ENCODE data around the gene MYOCD.

The MYOCD gene

DNA sequence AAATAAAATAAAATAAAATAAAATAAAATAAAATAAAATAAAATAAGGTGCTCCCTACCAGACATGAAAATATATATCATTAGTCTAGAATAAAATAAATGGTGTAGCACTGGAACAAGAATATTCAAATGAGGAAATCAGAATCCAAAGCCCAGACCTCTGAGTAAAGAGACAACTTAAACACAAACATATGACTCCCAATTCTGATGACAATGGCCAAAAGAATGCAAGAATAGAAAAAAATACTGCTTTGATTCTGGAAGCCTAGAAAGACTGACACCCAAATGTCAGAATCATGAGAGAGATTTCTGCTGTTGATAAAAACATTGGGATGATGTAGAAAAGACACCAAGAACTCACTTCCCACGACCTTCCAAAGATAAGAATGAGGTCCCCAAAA is 27.9 kb downstream of the MYOCD start:
- in situ Hi-C loops (cut with MboI; ENCODE audit: low sequenced_read_pairs), result no loop called here

DNA sequence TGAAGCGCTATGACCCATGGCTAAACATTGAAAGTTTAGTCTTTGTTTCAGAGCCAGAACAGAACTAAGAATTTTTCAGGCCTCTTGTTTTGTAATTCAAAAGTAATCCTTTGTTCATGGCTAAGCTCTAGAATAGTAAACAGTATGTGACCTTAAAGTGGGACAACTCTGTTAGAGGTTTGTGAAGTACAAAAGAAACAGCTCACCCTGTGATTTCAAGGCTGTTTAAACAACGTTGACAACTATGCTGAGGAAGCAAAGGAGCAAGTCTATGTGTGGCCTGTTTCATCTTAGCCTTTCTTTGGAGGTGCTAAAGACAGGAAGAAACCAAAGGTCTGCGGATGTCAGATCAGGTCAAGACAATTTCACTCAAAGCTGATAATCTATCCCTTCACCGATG is 40.4 kb downstream of the MYOCD start:
- in situ Hi-C loops (cut with MboI; ENCODE audit: low sequenced_read_pairs), result no loop called here

DNA sequence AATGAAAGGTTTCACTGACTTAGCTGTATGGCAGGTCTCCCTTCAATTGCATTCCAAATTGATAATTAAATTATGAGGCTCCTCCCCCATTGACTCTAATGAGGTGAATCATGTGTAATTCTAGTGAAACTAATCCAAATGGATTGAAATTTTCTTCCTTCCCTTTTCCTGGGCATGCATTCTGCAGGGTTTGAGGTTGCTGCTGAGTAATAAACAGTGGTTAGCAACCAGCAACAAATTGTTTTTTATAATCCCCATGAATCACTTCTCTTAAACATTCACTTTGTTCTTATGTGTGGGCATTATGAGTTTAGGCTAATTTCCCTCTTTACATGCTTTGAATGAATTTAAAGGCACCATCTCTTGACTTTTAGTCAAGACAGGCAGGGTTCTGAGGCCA is 43.4 kb downstream of the MYOCD start:
- in situ Hi-C loops (cut with MboI; ENCODE audit: low sequenced_read_pairs), result no loop called here

DNA sequence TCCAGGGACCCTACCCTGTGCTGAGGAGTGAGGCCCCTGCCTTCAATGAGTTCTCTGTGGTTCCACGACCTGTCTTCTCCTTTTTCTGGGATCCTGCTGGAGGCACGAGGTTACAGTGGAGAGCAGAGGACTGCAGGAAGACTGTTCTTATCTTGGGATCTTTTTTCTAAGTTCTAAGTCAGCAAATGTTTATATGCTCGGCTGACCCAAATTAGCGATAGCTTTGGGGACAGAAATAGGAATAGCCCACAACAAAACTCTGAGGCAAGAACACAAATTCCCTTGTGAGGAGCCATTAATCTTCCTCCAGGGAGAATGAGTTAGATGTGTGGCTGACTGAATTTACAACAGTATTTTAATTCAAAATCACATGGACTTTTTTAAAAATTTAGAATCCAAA is 46.7 kb downstream of the MYOCD start:
- in situ Hi-C loops (cut with MboI; ENCODE audit: low sequenced_read_pairs), result no loop called here

DNA sequence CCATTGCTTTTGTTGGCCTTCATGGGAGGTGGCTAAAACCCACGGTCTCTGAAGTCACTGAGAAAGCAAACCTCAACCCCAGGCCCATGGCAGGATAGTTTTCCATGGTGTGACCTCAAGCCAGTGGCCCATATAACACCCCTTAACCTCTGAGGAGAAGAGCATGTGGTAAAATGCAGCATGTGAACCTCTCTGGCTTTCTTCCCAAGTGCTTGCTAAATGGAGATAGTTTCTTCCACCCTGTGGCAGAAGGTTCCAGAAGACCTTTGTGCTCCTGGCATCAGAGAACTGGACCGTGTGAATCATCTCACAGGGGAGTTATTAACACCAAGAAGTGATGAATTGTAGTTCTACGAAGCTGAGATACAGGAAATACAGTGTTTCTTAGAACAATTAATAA is 47.3 kb downstream of the MYOCD start:
- in situ Hi-C loops (cut with MboI; ENCODE audit: low sequenced_read_pairs), result no loop called here

DNA sequence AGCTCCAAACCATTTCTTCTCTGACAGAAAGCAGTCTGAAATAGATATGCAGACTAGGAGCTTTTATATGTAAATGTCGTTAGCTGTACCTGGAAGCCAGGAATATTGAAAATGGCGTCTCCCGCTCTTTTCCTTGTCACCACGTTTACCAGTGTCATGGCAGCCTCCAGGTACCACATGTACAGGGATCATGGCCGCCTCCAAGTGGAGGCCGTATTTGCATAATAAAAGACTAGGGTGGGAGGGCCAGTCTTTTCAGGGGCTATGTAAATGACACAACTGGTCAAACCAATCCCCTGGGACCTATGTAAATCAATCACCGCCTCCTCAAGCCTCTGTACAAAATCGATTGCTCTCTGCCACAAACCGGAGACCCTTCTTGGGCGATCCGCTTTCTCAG is 54.3 kb downstream of the MYOCD start:
- in situ Hi-C loops (cut with MboI; ENCODE audit: low sequenced_read_pairs), result no loop called here

DNA sequence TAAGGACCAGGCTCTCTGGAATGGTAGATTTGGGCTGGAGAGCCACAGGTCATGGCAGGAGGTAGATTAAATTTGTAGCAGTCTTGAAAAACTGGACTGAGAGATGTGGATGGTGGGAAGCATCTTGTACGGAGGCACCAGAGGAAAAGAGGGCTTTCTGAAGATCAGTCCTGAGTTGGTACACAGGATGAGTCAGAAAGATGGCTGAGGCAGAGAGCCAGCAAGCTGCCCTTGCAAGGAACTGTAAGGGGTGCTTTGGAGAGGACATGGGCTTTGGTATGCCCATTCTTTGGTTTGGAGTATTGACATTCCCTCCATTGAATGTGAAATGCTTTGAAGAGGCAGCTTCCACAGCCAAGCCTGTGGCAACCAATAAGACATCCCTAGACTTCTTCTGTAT is 55.9 kb downstream of the MYOCD start:
- in situ Hi-C loops (cut with MboI; ENCODE audit: low sequenced_read_pairs), result no loop called here

DNA sequence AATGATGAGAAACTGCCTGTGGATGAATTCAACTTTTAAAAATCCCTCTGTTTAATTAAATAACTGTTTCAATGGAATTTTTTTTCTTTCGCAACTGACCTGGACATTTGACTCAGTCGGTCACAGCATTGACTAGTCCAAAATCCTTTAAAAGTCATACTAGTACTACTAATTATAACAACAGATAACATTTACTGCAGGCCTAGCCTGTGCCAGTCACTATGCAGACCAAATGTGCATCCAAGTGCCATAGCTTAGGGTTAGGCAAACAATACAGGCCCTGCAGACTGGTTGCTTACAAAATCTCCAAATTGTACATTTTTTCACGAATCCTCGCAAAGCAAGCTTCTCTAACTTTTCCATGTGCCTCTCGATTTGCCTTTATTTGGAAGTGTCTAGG is 56.6 kb downstream of the MYOCD start:
- in situ Hi-C loops (cut with MboI; ENCODE audit: low sequenced_read_pairs), result no loop called here

DNA sequence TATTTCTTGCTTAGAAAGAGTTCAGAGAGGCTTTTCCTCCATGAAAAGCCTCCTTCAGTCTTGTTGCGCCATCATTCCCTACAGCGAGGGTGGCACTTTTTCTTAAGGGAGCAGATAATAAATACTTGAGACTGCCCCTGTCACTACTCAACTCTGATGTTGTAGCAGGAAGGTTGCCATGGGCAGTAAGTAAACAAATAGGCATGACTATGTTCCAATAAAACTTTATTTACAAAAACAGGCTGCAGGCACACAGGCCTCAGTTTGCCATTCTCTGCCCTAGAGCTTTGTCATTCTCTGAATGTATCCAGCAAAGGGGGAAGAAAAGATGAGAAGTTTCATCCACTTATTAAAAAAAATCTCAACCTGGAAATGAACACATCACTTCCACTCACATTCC is 60.4 kb downstream of the MYOCD start:
- in situ Hi-C loops (cut with MboI; ENCODE audit: low sequenced_read_pairs), result no loop called here

DNA sequence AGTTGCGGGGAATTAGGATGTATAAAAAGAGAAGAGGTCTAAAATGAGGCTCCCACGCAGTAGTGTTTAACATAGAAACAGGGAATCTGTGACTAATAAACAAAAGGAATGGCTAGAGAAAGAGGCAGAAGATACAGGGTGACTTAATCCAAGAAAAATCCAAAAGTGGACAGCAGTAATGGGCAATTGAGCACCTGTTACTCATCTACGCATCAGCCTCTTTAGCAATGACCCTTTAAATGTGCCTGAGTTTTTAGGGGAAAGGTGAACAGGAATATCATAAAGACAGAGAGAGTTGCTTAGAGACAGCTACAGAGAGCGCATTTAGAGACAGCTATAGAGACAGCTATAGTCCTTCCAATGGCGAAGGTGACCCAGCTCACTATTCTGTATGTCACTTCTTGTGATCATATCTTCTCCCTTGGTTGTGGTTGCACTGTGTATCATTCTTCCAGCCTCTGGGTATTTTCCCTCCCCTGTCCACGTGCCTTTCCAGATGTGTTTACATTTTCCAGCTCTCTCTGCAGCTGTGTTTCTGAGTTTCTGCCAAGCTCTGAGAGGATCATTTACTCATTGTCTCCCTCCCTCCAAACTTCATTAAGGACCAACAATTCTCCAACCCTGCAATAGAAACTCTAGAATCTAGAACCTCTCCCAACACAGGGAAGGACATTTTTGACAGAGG is 61.5 kb downstream of the MYOCD start:
- in situ Hi-C loops (cut with MboI; ENCODE audit: low sequenced_read_pairs), result no loop called here

DNA sequence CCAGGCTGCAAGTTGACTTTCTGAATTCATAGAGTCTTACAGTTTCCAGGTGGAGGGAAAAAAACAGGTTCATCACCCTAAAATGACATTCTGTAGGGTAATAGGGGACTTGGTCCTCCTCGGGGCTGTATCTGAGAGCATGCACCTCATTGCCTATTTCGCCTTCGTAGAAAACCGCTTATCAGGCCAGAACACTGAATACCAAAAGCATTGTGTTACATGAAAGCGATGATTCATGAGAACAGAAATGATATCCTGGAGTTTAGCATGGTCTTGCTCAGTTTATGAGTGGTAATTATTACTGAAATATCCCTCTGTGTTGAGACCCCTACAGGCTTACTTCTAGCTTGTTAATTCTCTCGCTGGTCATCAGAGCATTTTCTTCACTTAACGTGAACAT is 62.2 kb downstream of the MYOCD start:
- in situ Hi-C loops (cut with MboI; ENCODE audit: low sequenced_read_pairs), result no loop called here

DNA sequence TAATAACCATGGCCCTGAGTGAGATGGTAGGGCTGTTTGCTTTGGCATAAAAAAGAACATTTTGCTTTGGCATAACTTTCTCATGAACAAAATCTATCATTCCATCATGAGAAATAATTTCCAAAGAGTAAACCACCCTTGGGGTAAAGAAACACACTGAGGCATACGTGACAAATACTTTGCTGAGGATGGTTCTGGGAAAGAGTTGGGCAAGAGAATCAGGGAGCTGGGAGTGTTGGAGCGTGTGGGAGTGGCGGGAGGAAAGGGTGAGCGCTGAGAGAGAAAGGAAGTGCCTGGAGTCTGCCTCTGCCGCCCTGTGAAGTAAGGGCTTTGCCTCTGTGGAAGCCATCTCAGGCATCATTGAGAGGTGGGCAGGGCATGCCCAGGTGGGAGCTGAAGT is 63.4 kb downstream of the MYOCD start:
- in situ Hi-C loops (cut with MboI; ENCODE audit: low sequenced_read_pairs), result no loop called here

DNA sequence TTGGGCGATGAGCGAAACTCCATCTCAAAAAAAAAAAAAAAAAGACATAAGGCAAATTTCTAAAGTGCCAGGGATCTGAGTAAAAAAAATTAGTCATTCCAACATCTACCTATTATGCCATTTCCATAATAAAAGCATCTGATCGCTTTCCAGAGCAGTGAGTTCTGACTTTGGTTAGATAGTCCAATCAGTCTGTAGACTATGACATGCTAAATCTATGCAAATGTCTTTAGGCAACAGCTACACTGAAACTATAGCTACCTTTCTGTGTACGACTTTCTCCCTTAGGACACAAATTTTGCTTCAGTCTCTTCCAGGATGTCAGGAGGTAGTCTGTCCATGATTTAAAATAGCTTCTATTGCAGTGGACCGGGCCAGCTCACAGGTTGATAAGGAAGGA is 64.7 kb downstream of the MYOCD start:
- in situ Hi-C loops (cut with MboI; ENCODE audit: low sequenced_read_pairs), result no loop called here

DNA sequence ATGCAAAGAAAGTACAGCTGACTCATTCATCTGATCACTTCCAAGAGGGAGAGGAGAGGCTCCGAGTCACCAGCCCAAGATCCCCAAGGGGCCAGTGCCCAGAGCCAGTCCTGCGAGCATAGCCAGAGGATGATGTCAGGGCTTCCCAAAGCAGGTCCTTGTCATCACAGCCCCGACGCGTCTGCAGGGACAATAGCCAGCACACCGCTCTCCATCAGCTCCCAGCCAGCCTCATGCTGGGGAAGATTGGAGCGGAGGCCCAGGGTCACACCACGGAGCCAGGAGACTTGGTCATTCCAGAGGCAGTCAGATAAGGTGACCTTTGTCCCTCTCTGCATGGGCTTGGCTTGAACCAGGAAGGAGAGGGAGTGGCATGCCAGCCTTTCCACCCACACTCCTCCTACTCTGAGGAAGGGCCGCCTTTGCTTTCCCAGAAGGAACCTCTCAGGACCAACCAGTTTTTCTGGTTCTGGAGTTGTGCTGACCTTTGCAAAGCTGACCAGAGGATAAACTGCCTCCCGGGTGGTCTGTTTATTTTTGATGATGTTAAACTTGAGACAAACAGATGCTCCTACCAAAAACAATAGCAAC is 65.3 kb downstream of the MYOCD start:
- in situ Hi-C loops (cut with MboI; ENCODE audit: low sequenced_read_pairs), result no loop called here

DNA sequence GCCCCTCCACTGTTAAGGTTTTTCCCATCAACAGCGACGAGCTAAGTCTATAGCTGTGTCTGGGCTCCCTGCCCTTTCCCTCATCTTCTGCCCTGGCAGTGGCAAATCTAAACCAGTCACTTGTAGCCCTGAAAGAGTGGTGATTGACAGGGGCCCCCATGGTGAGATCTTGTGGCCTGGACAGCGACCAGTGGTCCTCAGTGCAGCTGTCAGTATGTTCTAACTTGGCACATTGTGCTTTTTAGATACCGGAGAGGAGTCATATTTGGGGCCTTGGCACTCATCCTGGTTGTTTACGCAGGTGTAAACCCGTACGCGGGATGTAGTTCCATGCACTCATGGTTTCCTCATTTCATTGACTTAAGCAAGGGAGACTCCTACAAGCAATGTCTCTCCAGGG is 66.1 kb downstream of the MYOCD start:
- in situ Hi-C loops (cut with MboI; ENCODE audit: low sequenced_read_pairs), result no loop called here

DNA sequence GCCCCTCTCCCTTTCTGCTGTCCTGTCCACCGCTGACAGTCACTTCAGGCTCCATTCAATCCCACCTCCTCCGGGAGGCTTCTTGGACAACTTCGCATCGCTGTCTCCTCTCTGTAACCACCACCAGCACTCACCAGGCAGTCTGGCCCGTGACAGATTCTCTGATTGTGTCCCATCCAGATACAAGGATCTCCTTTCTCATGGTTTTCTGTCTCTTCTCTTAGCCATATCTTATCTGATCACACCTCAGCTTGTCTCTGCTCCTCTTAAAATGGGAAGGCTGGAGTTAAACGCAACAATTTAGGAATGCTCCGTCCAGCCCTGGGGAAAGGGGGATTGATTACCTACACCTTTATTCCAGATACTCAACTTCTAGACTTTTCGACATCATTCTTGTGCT is 66.7 kb downstream of the MYOCD start:
- in situ Hi-C loops (cut with MboI; ENCODE audit: low sequenced_read_pairs), result no loop called here

DNA sequence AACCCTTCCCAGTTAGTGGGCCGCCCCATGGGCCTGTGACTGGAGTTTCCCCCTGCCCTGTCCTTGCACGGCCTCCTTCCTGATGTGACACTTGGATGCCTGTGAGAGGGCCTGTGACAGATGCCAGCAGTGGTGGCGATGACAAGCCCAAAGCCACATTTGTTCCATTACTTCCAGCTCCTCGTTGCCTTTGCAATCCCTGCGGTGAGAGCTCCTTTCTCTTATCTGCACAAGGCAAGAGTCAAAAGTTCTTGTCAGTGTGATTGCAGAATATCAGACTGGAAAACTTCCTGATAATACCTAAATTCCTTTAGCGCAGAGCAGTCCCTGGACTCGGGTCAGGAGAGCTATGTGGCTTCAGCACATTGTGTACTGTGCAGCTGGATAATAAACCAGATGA is 69.2 kb downstream of the MYOCD start:
- in situ Hi-C loops (cut with MboI; ENCODE audit: low sequenced_read_pairs), result no loop called here

DNA sequence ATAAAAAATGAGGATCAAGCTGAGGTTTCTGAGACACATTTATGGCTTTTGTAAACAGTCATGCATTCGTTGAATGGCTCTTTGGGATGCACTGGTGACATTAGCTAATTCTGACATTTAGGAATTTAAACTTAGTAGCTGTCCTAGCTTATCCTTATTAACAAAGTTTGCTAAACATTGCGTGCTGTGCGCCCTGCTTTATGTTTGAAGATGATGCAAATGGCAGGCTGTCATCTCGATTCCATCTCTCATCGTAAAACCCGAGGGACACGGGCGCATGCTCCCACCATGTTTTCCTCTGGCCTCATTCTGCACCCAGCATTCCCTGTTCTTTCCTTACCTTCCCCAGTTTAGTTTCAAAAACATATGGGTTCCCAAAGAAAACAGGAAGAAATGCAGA is 69.8 kb downstream of the MYOCD start:
- in situ Hi-C loops (cut with MboI; ENCODE audit: low sequenced_read_pairs), result no loop called here

DNA sequence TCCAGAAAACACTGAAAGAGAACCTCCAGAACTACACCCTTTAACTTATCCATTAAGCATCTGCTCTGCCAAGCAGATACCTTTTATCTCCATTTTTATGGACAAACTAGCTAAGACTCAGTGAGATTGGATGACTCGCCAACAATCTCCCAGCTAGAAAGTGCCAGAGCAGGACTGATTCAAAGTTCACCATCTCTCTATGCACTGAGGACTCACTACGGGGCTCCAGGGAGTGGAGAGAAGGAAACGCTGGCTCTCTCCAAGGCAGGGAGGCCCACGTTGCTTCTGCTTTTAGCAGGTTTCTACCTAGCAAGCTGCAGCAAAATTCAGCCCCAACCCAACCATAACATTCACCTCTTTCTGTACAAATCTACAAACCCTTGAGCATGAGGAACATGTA is 70.8 kb downstream of the MYOCD start:
- in situ Hi-C loops (cut with MboI; ENCODE audit: low sequenced_read_pairs), result no loop called here

DNA sequence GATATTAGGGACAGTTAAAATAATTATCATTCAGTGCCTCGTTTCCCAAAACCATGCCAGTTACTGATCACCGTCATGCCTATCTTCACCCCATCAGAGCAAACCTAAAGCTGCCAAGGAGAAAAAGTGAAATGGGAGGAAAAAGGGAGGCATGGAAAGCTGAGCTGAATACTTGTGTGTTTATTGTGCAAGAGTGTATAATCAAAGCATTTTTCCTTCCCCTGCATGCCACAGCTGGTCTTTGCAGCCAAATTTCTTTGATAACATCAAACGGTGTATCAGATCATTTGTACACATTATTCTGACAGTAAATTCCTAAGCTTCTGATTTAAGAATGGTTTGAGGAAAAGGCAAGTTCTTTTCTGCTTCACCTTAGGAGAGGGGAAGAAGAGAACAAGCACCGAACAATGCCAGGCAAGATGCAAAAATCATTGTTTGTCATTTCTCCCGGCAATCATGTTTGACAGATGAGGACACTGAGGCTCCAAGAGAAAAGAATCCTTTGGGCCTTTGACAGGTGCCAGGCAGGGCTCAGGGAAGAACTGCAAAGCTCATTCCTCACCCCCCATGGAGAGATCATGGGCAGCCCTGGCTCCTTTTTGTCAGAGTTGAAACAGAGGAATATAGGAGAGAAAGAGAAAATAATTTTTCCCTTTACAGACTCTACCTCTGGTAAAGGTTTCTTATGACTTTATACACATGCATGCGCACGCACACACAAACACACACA is 72.2 kb downstream of the MYOCD start:
- in situ Hi-C loops (cut with MboI; ENCODE audit: low sequenced_read_pairs), result no loop called here

DNA sequence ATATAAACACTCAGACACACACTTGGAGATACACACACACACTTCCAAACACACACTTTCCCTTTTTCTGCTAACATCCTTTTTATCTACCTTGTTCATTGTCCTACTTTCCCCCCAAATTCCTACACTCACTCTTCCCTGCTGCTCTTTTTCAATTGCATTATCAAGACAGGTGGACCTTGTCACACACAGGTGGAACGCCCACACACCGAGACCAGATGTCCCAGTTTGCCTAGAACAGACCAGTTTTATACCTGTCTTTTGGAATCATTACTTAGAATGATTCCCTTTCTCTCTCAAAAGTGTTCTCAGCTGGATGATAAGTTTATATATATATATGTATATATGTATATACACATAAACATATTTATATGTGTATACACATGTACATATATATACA is 72.9 kb downstream of the MYOCD start:
- in situ Hi-C loops (cut with MboI; ENCODE audit: low sequenced_read_pairs), result no loop called here

DNA sequence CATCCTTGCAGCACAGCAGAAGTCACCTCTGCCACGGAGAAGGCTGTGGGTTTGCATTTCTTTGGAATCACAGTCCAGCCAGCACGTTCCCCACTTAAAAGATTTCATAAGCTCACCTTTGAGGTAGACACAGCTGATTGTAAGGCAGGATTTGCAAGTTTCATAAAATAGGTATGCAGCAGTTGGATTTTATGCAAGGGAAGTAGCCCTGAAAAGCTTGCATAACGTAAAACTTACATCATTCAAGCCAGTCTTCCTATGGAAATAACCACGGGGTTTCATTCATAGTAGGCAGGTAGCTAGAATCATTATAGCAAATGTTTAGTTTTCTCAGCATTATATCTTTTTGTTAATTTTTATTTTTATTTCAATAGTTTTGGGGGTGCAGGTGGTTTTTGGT is 73.8 kb downstream of the MYOCD start:
- in situ Hi-C loops (cut with MboI; ENCODE audit: low sequenced_read_pairs), result no loop called here

DNA sequence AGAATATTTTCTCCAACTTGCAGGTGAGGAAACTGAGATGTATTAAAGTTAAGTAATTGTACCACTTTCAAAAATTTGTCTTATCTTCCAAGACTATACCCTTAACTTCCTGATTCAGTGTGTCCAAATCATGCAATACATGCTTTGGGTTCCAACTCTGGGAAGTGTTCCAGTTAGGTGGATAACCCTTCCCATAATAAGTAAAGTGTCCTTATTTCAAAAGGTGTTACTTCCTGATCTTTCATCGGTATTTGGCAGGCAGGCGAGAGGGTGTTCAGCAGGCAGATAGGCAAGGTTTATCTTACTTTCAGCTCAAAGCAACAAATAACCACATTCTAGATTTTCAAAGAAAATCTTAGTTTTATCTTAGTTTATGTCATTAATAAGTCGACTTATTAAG is 77.4 kb downstream of the MYOCD start:
- in situ Hi-C loops (cut with MboI; ENCODE audit: low sequenced_read_pairs), result no loop called here

All from HL-60/S4 treated with retinoic acid at 250 ng/mL for 4 days and 3 days (cell line).